Panc1 (cell line): Measurements from ENCODE around the gene NXPH4. TPM values are rescaled to one million over a fixed set of nuclear protein-coding genes. Genes with fewer than 3 reads are reported as not detected.

ENCODE experiments used
- ATAC-seq: fragments of 200-7000 bp; cut with Tn5 transposase; 2 replicates; pipeline ENCODE4 v1.9.1; 2020; ENCODE audit warnings: mild to moderate bottlenecking, moderate library complexity
- Bru-seq: library from RNA; stranded (reverse); fragments of 400-500 nt; gene quantifications from one replicate; lab custom pipeline; 2021; lab: Mats Ljungman, UMichigan
- BruChase-seq, 2 experiments: library from RNA; stranded (reverse); fragments of 400-500 nt; gene quantifications; one replicate each; lab custom pipeline; 2021; lab: Mats Ljungman, UMichigan
- BruUV-seq: library from RNA; stranded (reverse); fragments of 400-500 nt; replicated peaks from 2 replicates; lab custom pipeline; 2021; lab: Mats Ljungman, UMichigan
- CTCF ChIA-PET: fragments of 300-600 bp; sonication (Branson Sonifier 250); formaldehyde crosslinking; loops from one replicate; lab custom pipeline; 2022; ENCODE audit warnings: antibody characterized with exemption; lab: Charles Lee
- POLR2A ChIA-PET: fragments of 300-600 bp; sonication (Branson Sonifier 250); formaldehyde crosslinking; loops from one replicate; lab custom pipeline; 2022; ENCODE audit warnings: antibody characterized with exemption; lab: Charles Lee
- DNase-seq: peaks from one replicate; pipeline ENCODE4 v3.0.0-alpha.2; 2010; ENCODE audit warnings: low read depth, low spot score
- H3K27ac ChIP-seq: 2 replicates; pipeline ENCODE4 v1.5.1; 2011; ENCODE audit warnings: mild to moderate bottlenecking, low read length, inconsistent platforms
- H3K27me3 ChIP-seq: fragments of 200-500 bp; sonication (Bioruptor generic); 2 replicates; pipeline ENCODE4 v1.6.0; 2014; ENCODE audit warnings: low read length, inconsistent platforms; ENCODE audit not compliant: control insufficient read depth, insufficient read depth
- H3K36me3 ChIP-seq: fragments of 200-500 bp; sonication (Bioruptor generic); 2 replicates; pipeline ENCODE4 v1.5.1; 2014; ENCODE audit warnings: inconsistent platforms, mild to moderate bottlenecking, low read length, moderate library complexity; ENCODE audit not compliant: control insufficient read depth, insufficient read depth
- H3K4me1 ChIP-seq: 2 replicates; pipeline ENCODE4 v1.5.1; 2011; ENCODE audit warnings: inconsistent platforms, mild to moderate bottlenecking, low read length, moderate library complexity; ENCODE audit not compliant: control insufficient read depth, insufficient read depth
- H3K4me3 ChIP-seq, 2 experiments: 2 replicates each; pipeline ENCODE4 v1.5.1; 2011 to 2012; ENCODE audit warnings: low read depth in 2 of 2, low read length in 2 of 2, mild to moderate bottlenecking in 2 of 2, inconsistent platforms in 1 of 2, moderate library complexity in 1 of 2
- H3K9me3 ChIP-seq: fragments of 200-500 bp; sonication (Bioruptor generic); 2 replicates; pipeline ENCODE4 v1.5.1; 2014; ENCODE audit warnings: low read depth, mild to moderate bottlenecking, inconsistent platforms, low read length, moderate library complexity; ENCODE audit not compliant: control insufficient read depth, insufficient read depth
- POLR2AphosphoS5 ChIP-seq: IDR thresholded peaks from 2 replicates; pipeline ENCODE4 v1.6.1; 2012; ENCODE audit warnings: mild to moderate bottlenecking, low read depth, low read length, moderate library complexity
- REST ChIP-seq, 2 experiments: IDR thresholded peaks; 2 replicates each; pipeline ENCODE4 v1.6.1; 2011 to 2012; ENCODE audit warnings: low read depth in 2 of 2, control low read depth in 1 of 2, low read length in 1 of 2, mild to moderate bottlenecking in 1 of 2, moderate library complexity in 1 of 2; ENCODE audit not compliant: insufficient read depth in 1 of 2
- SIN3A ChIP-seq: IDR thresholded peaks from 2 replicates; pipeline ENCODE4 v1.6.1; 2012; ENCODE audit warnings: low read depth, mild to moderate bottlenecking, low read length, moderate library complexity, borderline replicate concordance; ENCODE audit not compliant: insufficient read depth
- TCF7L2 ChIP-seq: IDR thresholded peaks from 2 replicates; pipeline ENCODE4 v1.6.1; 2011; ENCODE audit warnings: mild to moderate bottlenecking, low read depth, low read length, inconsistent platforms
- in situ Hi-C: cut with HindIII; loops from 2 replicates; pipeline ENCODE4 v1.10.0; 2016; ENCODE audit warnings: low sequenced_read_pairs, low pct_unique_long_range_greater_than_20kb
- intact Hi-C: fragments of 100-400 bp; cut with micrococcal nuclease; formaldehyde crosslinking; loops from one replicate; pipeline ENCODE4 v1.10.0; 2022; ENCODE audit not compliant: unreplicated experiment
- long read RNA-seq: library from polyadenylated mRNA; unstranded; transcript quantifications from one replicate; pipeline ENCODE4 v2.0.0, GENCODE V29; 2021; ENCODE audit not compliant: unreplicated experiment
- polyA plus RNA-seq: library from polyadenylated mRNA; unstranded; fragments of >200 nt; gene quantifications from one replicate; pipeline ENCODE4 v1.2.1, GENCODE V29; 2012; ENCODE audit warnings: missing spikeins; ENCODE audit not compliant: insufficient read length
- total RNA-seq: library from RNA; stranded (reverse); gene quantifications from one replicate; pipeline ENCODE4 v1.2.1, GENCODE V29; 2021; ENCODE audit not compliant: unreplicated experiment
- TF ChIP-seq, protein P1 (sequence below): fragments of 450-650 bp; IDR thresholded peaks from 2 replicates; pipeline ENCODE4 v1.5.1; 2017; ENCODE audit warnings: mild to moderate bottlenecking

NXPH4 gene
- total RNA-seq, result 2.1 TPM
- 2.1 TPM for polyA plus RNA-seq
- percentile 14 among the genes with signal in this experiment for Bru-seq, nascent RNA
- percentile 18 among the genes with signal in this experiment for BruChase-seq, experiment 1, labeled RNA remaining after a 2-hour chase
- percentile 20 among the genes with signal in this experiment for BruChase-seq, experiment 2, labeled RNA remaining after a 6-hour chase
- long read RNA-seq, partial matches to known transcripts, result 0 of 1 reads
- long read RNA-seq, other reads (novel, unspliced or antisense), result 1 of 1 reads

DNA sequence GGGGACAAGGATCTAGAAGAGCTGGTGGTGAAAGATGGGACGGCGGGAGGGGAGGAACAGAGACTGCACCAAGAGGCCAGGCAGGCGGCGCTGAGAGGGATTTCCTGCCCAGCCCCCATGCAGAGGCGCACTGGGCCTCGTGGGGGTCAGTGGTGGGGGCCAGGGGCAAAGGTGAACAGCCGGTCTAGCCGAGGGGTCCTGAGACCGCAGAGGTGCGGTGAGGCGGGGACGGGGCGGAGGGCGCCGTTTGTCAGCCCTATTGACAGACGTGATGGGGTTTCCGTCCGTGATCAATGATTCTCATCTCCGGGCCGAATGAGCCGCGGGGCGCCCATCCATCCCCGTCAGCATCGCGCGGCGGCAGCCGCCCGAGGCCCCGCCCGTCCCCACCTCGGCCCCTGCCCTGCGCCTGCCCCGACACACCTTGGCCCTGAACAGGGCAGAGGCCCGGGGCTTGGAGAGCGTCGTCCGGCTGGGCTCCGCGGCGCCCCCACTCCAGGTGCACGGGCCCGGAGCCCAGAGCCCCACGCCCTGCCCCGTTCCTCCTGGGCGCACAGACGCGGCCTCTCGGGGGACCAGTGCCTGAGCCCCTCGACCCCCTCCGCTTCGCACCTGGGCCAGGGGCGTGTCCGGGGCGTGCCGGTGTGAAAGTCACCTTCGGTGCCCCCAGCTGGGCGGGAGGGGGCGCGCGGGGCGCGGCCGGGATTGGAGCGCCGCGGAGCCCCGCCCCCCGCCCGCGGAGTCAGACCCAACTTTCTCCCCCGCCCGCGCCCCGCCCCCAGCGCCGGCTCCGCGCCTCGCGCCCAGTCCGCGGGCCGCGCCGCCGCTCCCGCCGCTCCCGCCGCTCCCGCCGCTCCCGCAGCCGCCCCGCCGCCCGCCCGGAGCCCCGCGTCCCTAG is at the start of gene NXPH4:
TSS of gene NXPH4 (plus strand) at position 781 of the 898 bp plus-strand sequence. CDS start 176 bp downstream, outside the sequence.
- Histone ChIP-seq H3K4me3 (peak within 1 kb of the TSS; percentile 44 to 53), H3K9me3 (no peaks in the 10 kb centered on the region), H3K27ac (no peak within 1 kb of the TSS), H3K36me3 (no peaks in the 10 kb centered on the region; the same call in 1 of the 2 replicates), H3K27me3 (peaks cover 10% of the 10 kb centered on the region), H3K4me1 (peaks cover 20% of the 10 kb centered on the region)
- DNase-seq (no peak), ATAC-seq (peak; percentile 17)
- TF ChIP-seq TCF7L2, result no peak
- TF ChIP-seq POLR2AphosphoS5, result no peak
- TF ChIP-seq REST (IDR thresholded peaks at IDR 0.05; ENCODE audit: insufficient read depth in 1 of 2, low read depth in 2 of 2, low read length in 1 of 2), result no peak
- intact Hi-C loops, result no loop called here
- ChIA-PET POLR2A (no interaction called here), CTCF (no interaction called here)
- no TSS peak for BruUV-seq
- in situ Hi-C loops, result no loop called here

DNA sequence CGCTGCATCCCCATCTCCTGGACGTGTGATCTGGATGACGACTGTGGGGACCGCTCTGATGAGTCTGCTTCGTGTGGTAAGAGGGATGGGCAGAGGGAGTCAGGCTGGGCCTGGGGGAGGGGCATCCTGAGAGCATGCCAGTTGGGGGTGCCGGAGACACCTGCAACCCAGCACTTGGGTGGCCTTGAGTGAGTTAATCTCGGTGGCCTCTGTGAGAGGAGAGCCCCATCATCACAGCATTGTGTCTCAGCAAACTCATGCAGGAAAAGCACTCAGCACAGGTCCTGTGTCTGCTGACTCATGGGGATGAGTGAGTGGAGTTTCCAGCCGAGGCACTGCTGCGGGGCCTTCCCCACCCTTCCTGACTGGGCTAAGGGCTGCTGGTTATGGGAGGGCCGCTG is 49.6 kb upstream of the NXPH4 start:
- POLR2A ChIA-PET, result no interaction called here
- peak; percentile 80 for ATAC-seq
- intact Hi-C loops (no loop called here), in situ Hi-C loops (no loop called here)
- CTCF ChIA-PET, result no interaction called here
- Histone ChIP-seq H3K27me3 (no peaks in the 10 kb centered on the region), H3K4me1 (no peaks in the 10 kb centered on the region; the same call in 1 of the 2 replicates), H3K36me3 (no peaks in the 10 kb centered on the region), H3K9me3 (no peaks in the 10 kb centered on the region), H3K4me3 (no peak overlapping the region), H3K27ac (no peak overlapping the region)
- no TSS peak for BruUV-seq
- TF ChIP-seq TCF7L2 (no peak), REST (IDR thresholded peaks at IDR 0.05; ENCODE audit: insufficient read depth in 1 of 2, low read depth in 2 of 2, low read length in 1 of 2) (no peak), SIN3A (no peak), POLR2AphosphoS5 (no peak)
- TF ChIP-seq, protein P1, sequence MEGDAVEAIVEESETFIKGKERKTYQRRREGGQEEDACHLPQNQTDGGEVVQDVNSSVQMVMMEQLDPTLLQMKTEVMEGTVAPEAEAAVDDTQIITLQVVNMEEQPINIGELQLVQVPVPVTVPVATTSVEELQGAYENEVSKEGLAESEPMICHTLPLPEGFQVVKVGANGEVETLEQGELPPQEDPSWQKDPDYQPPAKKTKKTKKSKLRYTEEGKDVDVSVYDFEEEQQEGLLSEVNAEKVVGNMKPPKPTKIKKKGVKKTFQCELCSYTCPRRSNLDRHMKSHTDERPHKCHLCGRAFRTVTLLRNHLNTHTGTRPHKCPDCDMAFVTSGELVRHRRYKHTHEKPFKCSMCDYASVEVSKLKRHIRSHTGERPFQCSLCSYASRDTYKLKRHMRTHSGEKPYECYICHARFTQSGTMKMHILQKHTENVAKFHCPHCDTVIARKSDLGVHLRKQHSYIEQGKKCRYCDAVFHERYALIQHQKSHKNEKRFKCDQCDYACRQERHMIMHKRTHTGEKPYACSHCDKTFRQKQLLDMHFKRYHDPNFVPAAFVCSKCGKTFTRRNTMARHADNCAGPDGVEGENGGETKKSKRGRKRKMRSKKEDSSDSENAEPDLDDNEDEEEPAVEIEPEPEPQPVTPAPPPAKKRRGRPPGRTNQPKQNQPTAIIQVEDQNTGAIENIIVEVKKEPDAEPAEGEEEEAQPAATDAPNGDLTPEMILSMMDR, result no peak
- DNase-seq, result peak; percentile 28
